ENCODE results near the gene AQP2.
"Not testable (repeated sequence)": the region's sequence is repeated elsewhere in the genome, so short reads cannot be mapped to it uniquely, and the experiment has no call there.

The AQP2 gene

GRCh38 chr12:49984476-49985359 lies 34.2 kb downstream of the AQP2 start:
- Histone ChIP-seq H3K9ac (no peak overlapping the region), H3K9me3 (no peaks in the 10 kb centered on the region), H3K27me3 (no peaks in the 10 kb centered on the region), H3K4me3 (no peak overlapping the region), H3K36me3 (peaks cover 56% of the 10 kb centered on the region), H3K4me1 (0 out of 2 replicates have a peak, but pooled peaks cover 5% of the 10 kb centered on the region), H3K4me2 (no peak overlapping the region; the same call in 1 of the 2 replicates), H4K20me1 (no peaks in the 10 kb centered on the region), H3K27ac (no peak overlapping the region)
- no peak for TF ChIP-seq Cebpa-rat (IDR thresholded peaks at IDR 0.05)

- Histone ChIP-seq H3K36me3 (peaks cover 68% of the 10 kb centered on the region), H3K4me2 (no peak overlapping the region), H3K4me1 (0 out of 2 replicates have a peak, but pooled peaks cover 5% of the 10 kb centered on the region), H3K27me3 (no peaks in the 10 kb centered on the region), H3K9ac (no peak overlapping the region), H3K27ac (no peak overlapping the region), H4K20me1 (no peaks in the 10 kb centered on the region), H3K4me3 (no peak overlapping the region), H3K9me3 (no peaks in the 10 kb centered on the region)
- TF ChIP-seq Cebpa-rat (IDR thresholded peaks at IDR 0.05): no peak
Measured at GRCh38 chr12:49985981-49986380, 35.4 kb downstream of the AQP2 start.

GRCh38 chr12:49986476-49986875 lies 35.9 kb downstream of the AQP2 start:
- H3K36me3 ChIP-seq: peaks cover 72% of the 10 kb centered on the region
- H3K27ac ChIP-seq, H3K27me3 ChIP-seq, H4K20me1 ChIP-seq, H3K4me2 ChIP-seq, H3K4me1 ChIP-seq, H3K4me3 ChIP-seq, H3K9me3 ChIP-seq, H3K9ac ChIP-seq: not testable (repeated sequence)

GRCh38 chr12:49987625-49988303 lies 37.2 kb downstream of the AQP2 start:
- H3K27ac ChIP-seq: no peak overlapping the region
- no peak overlapping the region for H3K4me2 ChIP-seq
- peaks cover 85% of the 10 kb centered on the region for H3K36me3 ChIP-seq
- H3K4me3 ChIP-seq: no peak overlapping the region
- no peak overlapping the region for H3K9ac ChIP-seq
- H3K27me3 ChIP-seq: no peaks in the 10 kb centered on the region
- TF ChIP-seq Cebpa-rat (IDR thresholded peaks at IDR 0.05): no peak
- no peaks in the 10 kb centered on the region for H3K9me3 ChIP-seq
- 0 out of 2 replicates have a peak, but pooled peaks cover under 1% of the 10 kb centered on the region for H3K4me1 ChIP-seq
- no peaks in the 10 kb centered on the region for H4K20me1 ChIP-seq

- H3K27me3 ChIP-seq, H3K4me2 ChIP-seq, H3K9me3 ChIP-seq, H3K4me3 ChIP-seq, H3K9ac ChIP-seq, H4K20me1 ChIP-seq, H3K4me1 ChIP-seq, H3K27ac ChIP-seq: not testable (repeated sequence)
- peaks cover 98% of the 10 kb centered on the region for H3K36me3 ChIP-seq
Measured at GRCh38 chr12:49989400-49989799, 38.9 kb downstream of the AQP2 start.

- no peak overlapping the region for H3K4me3 ChIP-seq
- no peaks in the 10 kb centered on the region for H4K20me1 ChIP-seq
- TF ChIP-seq Cebpa-rat (IDR thresholded peaks at IDR 0.05): no peak
- no peak overlapping the region for H3K27ac ChIP-seq
- H3K9ac ChIP-seq: no peak overlapping the region
- no peaks in the 10 kb centered on the region for H3K9me3 ChIP-seq
- no peaks in the 10 kb centered on the region for H3K27me3 ChIP-seq
- no peaks in the 10 kb centered on the region for H3K4me1 ChIP-seq
- H3K4me2 ChIP-seq: no peak overlapping the region
- peaks cover 98% of the 10 kb centered on the region for H3K36me3 ChIP-seq
Measured at GRCh38 chr12:49990273-49990672, 39.7 kb downstream of the AQP2 start.

- no peaks in the 10 kb centered on the region for H3K9me3 ChIP-seq
- no peak overlapping the region for H3K4me2 ChIP-seq
- no peak overlapping the region for H3K9ac ChIP-seq
- H3K4me1 ChIP-seq: no peaks in the 10 kb centered on the region
- no peak for TF ChIP-seq Cebpa-rat (IDR thresholded peaks at IDR 0.05)
- H3K27ac ChIP-seq: no peak overlapping the region
- H4K20me1 ChIP-seq: no peaks in the 10 kb centered on the region; the same call in 1 of the 2 replicates
- no peak overlapping the region for H3K4me3 ChIP-seq
- peaks cover 100% of the 10 kb centered on the region for H3K36me3 ChIP-seq
- no peaks in the 10 kb centered on the region for H3K27me3 ChIP-seq
Measured at GRCh38 chr12:49998453-49998852, 47.9 kb downstream of the AQP2 start.

- H3K27me3 ChIP-seq: no peaks in the 10 kb centered on the region
- H3K27ac ChIP-seq: no peak overlapping the region
- peaks cover 25% of the 10 kb centered on the region for H3K4me1 ChIP-seq
- H3K9me3 ChIP-seq: no peaks in the 10 kb centered on the region
- H3K4me2 ChIP-seq: no peak overlapping the region
- no peak overlapping the region for H3K9ac ChIP-seq
- no peak overlapping the region for H3K4me3 ChIP-seq
- TF ChIP-seq Cebpa-rat (IDR thresholded peaks at IDR 0.05): no peak
- H4K20me1 ChIP-seq: peaks cover 39% of the 10 kb centered on the region
- peaks cover 87% of the 10 kb centered on the region for H3K36me3 ChIP-seq
Measured at GRCh38 chr12:50003595-50003994, 53.1 kb downstream of the AQP2 start.

- H3K36me3 ChIP-seq: peaks cover 87% of the 10 kb centered on the region
Measured at GRCh38 chr12:50004696-50005095, 54.2 kb downstream of the AQP2 start.

GRCh38 chr12:50005175-50005574 lies 54.6 kb downstream of the AQP2 start:
- no peaks in the 10 kb centered on the region for H3K27me3 ChIP-seq
- H3K27ac ChIP-seq: no peak overlapping the region
- H3K9ac ChIP-seq: no peak overlapping the region
- H3K9me3 ChIP-seq: no peaks in the 10 kb centered on the region
- H3K36me3 ChIP-seq: peaks cover 86% of the 10 kb centered on the region
- peaks cover 51% of the 10 kb centered on the region for H4K20me1 ChIP-seq
- no peak overlapping the region for H3K4me2 ChIP-seq
- H3K4me1 ChIP-seq: peaks cover 29% of the 10 kb centered on the region
- no peak for TF ChIP-seq Cebpa-rat (IDR thresholded peaks at IDR 0.05)
- H3K4me3 ChIP-seq: no peak overlapping the region

More at GRCh38 chr12:50004696-50005095, 54.2 kb downstream of the AQP2 start:
- Histone ChIP-seq H3K27me3 (no peaks in the 10 kb centered on the region), H3K27ac (no peak overlapping the region), H3K9me3 (no peaks in the 10 kb centered on the region), H3K4me1 (peaks cover 29% of the 10 kb centered on the region), H3K9ac (no peak overlapping the region), H3K4me3 (no peak overlapping the region), H4K20me1 (peaks cover 50% of the 10 kb centered on the region), H3K4me2 (no peak overlapping the region)
- no peak for TF ChIP-seq Cebpa-rat (IDR thresholded peaks at IDR 0.05)

All from BLaER1 (cell line).